HG03439 (cell line): Measurements from ENCODE around the gene DMRTB1.

Source experiments
- ATAC-seq: cut with Tn5 transposase; IDR thresholded peaks from one replicate; pipeline ENCODE4 v1.9.1; 2021; ENCODE audit warnings: mild to moderate bottlenecking, moderate library complexity; ENCODE audit not compliant: unreplicated experiment

Gene DMRTB1

GRCh38 chr1:53459321-53460175 is at the start of gene DMRTB1:
Gene DMRTB1 (plus strand): TSS chr1:53459399. CDS start chr1:53459454, 55 bp downstream.
- no peak for ATAC-seq

- ATAC-seq, result no peak
These were observed 49.5 kb upstream of the DMRTB1 start for GRCh38 chr1:53409695-53410094.

GRCh38 chr1:53410100-53410541 is 49.1 kb upstream of the DMRTB1 start:
- no peak for ATAC-seq

GRCh38 chr1:53410701-53411100 is 48.5 kb upstream of the DMRTB1 start:
- ATAC-seq, result no peak

GRCh38 chr1:53411541-53412152 is 47.6 kb upstream of the DMRTB1 start:
- ATAC-seq, result no peak

GRCh38 chr1:53412285-53413174 is 46.7 kb upstream of the DMRTB1 start:
- no peak for ATAC-seq

- ATAC-seq, result peak; percentile 45
These were observed 45.8 kb upstream of the DMRTB1 start for GRCh38 chr1:53413175-53414001.

GRCh38 chr1:53414632-53415031 is 44.6 kb upstream of the DMRTB1 start:
- ATAC-seq, result no peak

GRCh38 chr1:53415432-53415831 is 43.8 kb upstream of the DMRTB1 start:
- ATAC-seq, result no peak

GRCh38 chr1:53416269-53416813 is 42.9 kb upstream of the DMRTB1 start:
- ATAC-seq, result no peak

- ATAC-seq, result no peak
These were observed 42.1 kb upstream of the DMRTB1 start for GRCh38 chr1:53417074-53417511.

- no peak for ATAC-seq
These were observed 40.2 kb upstream of the DMRTB1 start for GRCh38 chr1:53419034-53419433.

- no peak for ATAC-seq
These were observed 38.9 kb upstream of the DMRTB1 start for GRCh38 chr1:53420341-53420740.

- ATAC-seq, result no peak
These were observed 38.0 kb upstream of the DMRTB1 start for GRCh38 chr1:53421208-53421607.

- no peak for ATAC-seq
These were observed 28.9 kb upstream of the DMRTB1 start for GRCh38 chr1:53430261-53430660.

- no peak for ATAC-seq
These were observed 28.4 kb upstream of the DMRTB1 start for GRCh38 chr1:53430779-53431178.

GRCh38 chr1:53431244-53431643 is 28.0 kb upstream of the DMRTB1 start:
- no peak for ATAC-seq

GRCh38 chr1:53431805-53432565 is 27.2 kb upstream of the DMRTB1 start:
- ATAC-seq, result no peak

GRCh38 chr1:53432611-53433010 is 26.6 kb upstream of the DMRTB1 start:
- ATAC-seq, result no peak
